GM21381 (cell line): ENCODE data around the gene DLEC1.

ENCODE experiments used
- ATAC-seq: cut with Tn5 transposase; IDR thresholded peaks from one replicate; pipeline ENCODE4 v1.9.1; 2021; ENCODE audit warnings: mild to moderate bottlenecking, moderate library complexity; ENCODE audit not compliant: unreplicated experiment

Gene DLEC1

DNA sequence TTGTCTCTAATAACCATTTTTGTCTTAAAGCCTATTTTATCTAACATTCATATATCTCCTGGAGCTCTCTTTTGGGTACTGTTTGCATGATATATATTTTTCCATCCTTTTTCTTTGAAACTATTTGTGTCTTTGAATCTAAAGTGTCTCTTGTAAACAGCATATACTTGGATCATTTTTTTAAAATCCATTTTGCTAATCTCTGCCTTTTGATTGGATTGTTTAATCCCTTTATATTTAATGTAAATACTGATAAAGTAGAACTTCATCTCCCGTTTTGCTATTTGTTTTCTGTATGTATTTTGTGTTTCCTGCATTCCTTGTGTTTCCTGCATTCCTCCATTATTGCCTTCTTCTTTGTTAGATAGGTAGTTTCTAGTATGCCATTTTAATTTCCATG is 66.5 kb downstream of the DLEC1 start:
- no peak for ATAC-seq

- no peak for ATAC-seq
Measured at GRCh38 chr3:38107911-38108648, 69.1 kb downstream of the DLEC1 start.

- ATAC-seq, result no peak
Measured at GRCh38 chr3:38108649-38109579, 69.9 kb downstream of the DLEC1 start.

GRCh38 chr3:38109580-38110313 is 70.7 kb downstream of the DLEC1 start:
- no peak for ATAC-seq

- ATAC-seq, result no peak
Measured at GRCh38 chr3:38110314-38111050, 71.5 kb downstream of the DLEC1 start.

GRCh38 chr3:38111201-38111600 is 72.2 kb downstream of the DLEC1 start:
- no peak for ATAC-seq

DNA sequence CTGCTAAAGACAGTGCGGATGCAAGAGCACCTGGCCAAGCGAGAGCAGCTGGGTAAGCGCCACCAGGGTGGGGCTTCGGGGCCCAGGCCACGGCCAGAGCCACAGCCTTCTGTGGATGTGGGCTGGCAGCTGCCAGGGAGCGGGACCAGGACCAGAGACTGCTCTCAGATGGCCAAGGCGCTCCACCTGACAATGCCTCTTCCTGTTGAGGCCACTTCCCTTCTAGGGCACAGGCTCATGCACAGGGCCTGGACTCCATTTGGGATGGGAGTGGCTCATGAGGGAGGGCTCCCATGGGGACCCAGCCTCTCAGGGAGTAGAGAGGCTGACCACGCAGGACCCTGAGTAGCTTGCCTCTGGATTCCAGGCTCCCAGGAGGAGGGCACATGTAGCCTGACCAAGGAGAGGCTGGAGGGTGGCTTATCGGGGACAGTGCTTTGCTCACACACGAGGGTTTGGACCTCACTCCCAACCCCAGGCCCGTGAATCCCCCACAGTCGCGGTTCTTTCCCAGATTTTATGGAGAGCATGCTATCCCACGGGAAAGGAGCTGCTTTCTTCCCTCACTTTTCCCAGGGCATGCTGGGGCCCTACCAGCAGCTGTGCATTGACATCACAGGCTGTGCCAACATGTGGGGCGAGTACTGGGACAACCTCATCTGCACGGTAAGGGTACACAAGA is 72.8 kb downstream of the DLEC1 start:
- ATAC-seq, result no peak

DNA sequence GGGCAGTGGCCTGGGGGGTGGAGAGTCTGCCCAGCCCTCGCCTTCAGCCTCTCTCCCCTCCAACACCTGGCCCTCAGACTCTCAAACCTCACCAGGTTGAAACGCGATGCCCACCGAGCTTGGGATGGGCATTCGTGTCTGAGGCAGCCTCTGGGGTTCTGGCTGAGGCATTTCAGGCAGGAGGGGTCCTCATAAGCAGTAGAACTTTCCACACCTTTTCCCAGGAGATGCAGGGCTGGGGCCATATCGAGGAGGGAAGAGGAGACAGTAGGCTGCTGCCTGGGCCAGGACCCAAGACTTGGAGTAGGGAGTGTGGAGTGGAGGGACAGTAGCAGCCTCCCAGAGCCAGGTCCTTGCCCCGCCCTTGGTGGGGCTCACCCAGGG is 73.4 kb downstream of the DLEC1 start:
- no peak for ATAC-seq

DNA sequence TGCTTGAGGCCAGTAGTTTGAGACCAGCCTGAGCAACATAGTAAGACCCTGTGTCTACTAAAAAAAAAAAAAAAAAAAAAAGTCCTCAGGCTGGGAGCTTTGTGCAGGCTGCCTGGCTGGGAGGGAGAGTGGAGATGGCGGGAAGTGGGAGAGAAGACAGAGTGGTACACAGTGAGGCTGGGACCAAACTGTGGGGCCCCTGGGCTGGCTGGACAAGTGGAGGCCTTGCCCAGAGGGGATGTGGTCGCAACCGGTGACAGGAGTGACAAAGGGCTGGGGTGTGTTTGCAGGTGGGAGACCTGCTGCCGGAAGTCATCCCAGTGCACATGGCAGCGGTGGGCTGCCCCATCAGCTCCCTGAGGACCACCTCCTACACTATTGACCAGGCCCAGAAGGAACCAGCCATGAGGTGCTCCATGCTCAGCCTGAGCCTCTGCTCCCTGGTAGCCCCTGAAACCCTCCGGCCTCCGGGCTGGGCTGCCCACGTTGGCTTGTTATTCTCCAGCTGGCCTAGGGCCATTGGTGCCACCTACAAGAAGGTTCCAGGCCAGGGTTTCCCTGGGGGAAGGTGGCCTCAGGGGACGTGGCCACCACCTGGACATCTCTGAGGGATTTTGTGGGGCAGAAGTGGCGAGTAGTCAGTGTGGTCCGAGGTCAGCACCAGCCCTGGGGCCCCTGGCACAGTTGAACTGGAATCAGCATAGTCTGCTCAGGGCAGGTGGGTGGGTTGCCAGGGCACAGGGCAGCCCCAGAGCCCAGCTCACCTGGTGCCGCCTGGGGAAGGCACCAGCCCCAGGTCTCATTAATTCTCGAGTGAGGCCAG is 75.3 kb downstream of the DLEC1 start:
- no peak for ATAC-seq

DNA sequence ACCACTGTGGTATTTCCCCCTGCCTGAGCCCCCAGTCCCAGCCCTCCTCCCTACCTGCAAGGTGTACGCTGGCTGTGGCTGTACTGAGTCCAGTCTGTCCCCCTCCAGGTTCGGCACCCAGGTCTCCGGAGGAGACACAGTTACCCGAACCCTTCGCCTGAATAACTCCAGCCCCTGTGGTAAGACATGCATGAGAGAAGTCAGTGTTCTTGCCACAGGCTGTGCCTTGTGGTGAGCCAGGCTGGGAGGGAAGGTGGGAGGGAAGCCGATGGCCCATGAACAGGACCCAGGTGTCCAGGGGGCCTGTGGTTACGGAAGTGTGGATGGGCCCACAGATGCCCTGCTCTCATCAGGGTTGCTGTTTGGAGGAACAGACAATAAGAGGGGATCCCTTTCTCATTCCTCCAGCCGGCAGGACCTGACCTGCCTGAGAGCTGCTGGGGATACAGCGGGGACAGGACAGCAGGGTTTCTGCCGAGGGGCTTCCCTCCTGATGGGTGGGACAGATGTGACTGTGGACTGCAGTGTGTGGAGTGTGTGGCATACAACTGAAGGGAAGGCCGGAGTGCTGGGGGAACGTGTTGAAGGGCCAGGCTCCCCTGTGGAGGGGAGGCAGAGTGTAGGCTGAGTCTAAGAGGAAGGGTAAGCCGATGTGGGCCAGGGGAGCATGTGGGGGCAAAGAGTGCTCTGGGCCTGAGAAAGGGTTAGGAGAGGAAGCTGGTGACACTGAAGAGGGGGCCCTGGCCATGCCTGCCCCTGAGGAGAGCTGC is 76.1 kb downstream of the DLEC1 start:
- no peak for ATAC-seq

DNA sequence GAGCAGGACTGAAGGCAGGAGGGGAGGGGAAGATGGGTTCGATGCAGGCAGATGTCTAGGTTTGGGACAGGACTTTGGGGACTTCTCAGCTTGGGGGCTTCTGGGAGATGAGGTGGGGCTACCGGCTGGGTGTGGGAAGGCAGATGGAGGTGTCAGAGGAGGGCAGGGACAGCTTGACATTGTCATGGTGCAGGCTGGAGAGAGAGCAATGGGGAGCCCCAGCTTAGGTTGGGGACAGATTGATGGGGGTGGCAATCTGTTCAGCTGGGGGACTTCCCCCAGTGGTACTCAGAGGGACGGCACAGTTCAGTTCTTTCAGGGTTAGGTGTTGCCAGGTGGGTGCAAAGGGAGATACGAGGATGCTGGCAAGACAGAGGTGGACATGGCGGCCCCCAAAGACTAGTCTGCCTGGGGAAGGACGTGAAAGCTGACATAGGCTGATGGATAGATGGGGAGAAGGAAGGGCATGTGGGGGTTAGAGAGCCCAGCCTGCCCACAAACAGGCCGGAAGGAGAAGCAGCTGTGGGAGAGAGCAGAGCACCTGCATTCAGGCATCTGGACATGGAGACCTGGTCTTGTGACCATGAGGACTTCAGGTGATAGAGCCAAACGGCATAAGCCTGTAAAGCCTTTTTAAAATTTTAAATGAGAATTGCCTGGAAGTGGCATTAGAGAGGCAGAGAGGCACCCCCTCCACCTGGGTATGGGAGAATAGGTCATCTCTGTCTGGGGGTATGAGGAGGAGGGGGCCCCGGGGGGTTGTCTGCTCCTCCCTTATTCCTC is 76.8 kb downstream of the DLEC1 start:
- no peak for ATAC-seq

- no peak for ATAC-seq
Measured at GRCh38 chr3:38116471-38117162, 77.6 kb downstream of the DLEC1 start.

GRCh38 chr3:38117163-38117716 is 78.2 kb downstream of the DLEC1 start:
- ATAC-seq, result no peak

GRCh38 chr3:38117748-38118420 is 78.9 kb downstream of the DLEC1 start:
- peak; percentile 74 for ATAC-seq

GRCh38 chr3:38118421-38119247 is 79.6 kb downstream of the DLEC1 start:
- ATAC-seq, result no peak

DNA sequence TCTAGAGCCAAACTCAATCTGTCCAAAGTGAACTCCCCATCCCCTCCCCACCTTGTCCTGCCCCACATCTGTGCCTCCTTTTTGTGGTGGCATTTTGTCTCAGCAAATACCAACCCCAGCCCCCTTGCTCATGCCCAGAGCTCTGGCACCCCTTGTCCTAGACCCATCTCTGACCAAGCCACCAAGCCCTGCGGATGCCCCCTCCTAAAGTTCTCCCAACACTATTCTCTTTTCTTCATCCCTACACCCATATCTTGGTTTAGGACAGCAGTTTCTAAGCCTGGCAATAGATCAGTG is 80.2 kb downstream of the DLEC1 start:
- no peak for ATAC-seq
